ENCODE data around the gene APBA1. TPM values are rescaled to one million over a fixed set of nuclear protein-coding genes. Genes with fewer than 3 reads are reported as not detected.

APBA1 gene
- total and polyA plus RNA-seq, 2 of the 8 experiments (the other 6 are each of a cell fraction or from before 2014, with no cell fraction given), result 0.36 to 0.60 TPM

GRCh38 chr9:69719367-69719766 lies 47.2 kb upstream of the APBA1 start:
- FAIRE-seq (no peak), DNase-seq (ENCODE audit: low read depth in 1 of 2, low spot score in 2 of 2) (no peak)
- H3K4me3 ChIP-seq (ENCODE audit: extremely low read depth in 1 of 4, insufficient read depth in 2 of 4, low read depth in 3 of 4, low read length in 4 of 4), result no peak overlapping the region
- no peak overlapping the region for H3K9ac ChIP-seq (replicated peaks in 1 of 4; ENCODE audit: extremely low read depth in 1 of 4, low read depth in 3 of 4, low read length in 3 of 4)
- H3K4me1 ChIP-seq (replicated peaks in 1 of 4; ENCODE audit: control insufficient read depth in 3 of 4, insufficient read depth in 4 of 4, low read length in 3 of 4), result no peaks in the 10 kb centered on the region
- POLR2A ChIA-PET (ENCODE audit: partially characterized antibody), result interaction anchor here (1.3 kb wide), 1 partner anchor 26 kb away, joined by 3 read pairs; no protein-coding TSS in a partner anchor
- H3K56ac ChIP-seq (replicated peaks; ENCODE audit: insufficient read length, low read depth, low read length), result no peak overlapping the region
- H3K23me2 ChIP-seq (ENCODE audit: low read depth, low read length), result no peaks in the 10 kb centered on the region
- CTCF ChIA-PET (ENCODE audit: partially characterized antibody), result no interaction called here
- H4K5ac ChIP-seq (ENCODE audit: insufficient read length, low read depth, low read length), result no peak overlapping the region
- H3K27ac ChIP-seq (ENCODE audit: low read depth, low read length), result no peak overlapping the region
- no peak overlapping the region for H2AK5ac ChIP-seq (ENCODE audit: low read depth, low read length)
- H2BK20ac ChIP-seq (ENCODE audit: low read length), result no peak overlapping the region
- no peak for TF ChIP-seq E2F6 (IDR thresholded peaks at IDR 0.05)
- no peak for TF ChIP-seq PHF8 (conservative IDR thresholded peaks at IDR 0.05; ENCODE audit: low read depth, low read length)
- no peak for TF ChIP-seq POLR2A (IDR thresholded peaks at IDR 0.05; ENCODE audit: control extremely low read depth in 1 of 2, low read depth in 2 of 2, low read length in 2 of 2)
- TF ChIP-seq MAX (IDR thresholded peaks at IDR 0.05), result no peak
- TF ChIP-seq CBX8 (IDR thresholded peaks at IDR 0.05; ENCODE audit: borderline replicate concordance, low read depth, low read length), result no peak
- no peak for TF ChIP-seq GABPA (IDR thresholded peaks at IDR 0.05; ENCODE audit: borderline replicate concordance, insufficient read depth, low read length)
- TF ChIP-seq SIX5 (IDR thresholded peaks at IDR 0.05; ENCODE audit: low read depth, low read length), result no peak
- TF ChIP-seq EZH2 (IDR thresholded peaks at IDR 0.05; ENCODE audit: low read depth, low read length, severe bottlenecking), result no peak
- no peak for TF ChIP-seq SP2 (IDR thresholded peaks at IDR 0.05; ENCODE audit: low read length)
- H3K23ac ChIP-seq (ENCODE audit: insufficient read length), result no peak overlapping the region
- H2BK12ac ChIP-seq (ENCODE audit: low read depth, low read length), result no peak overlapping the region
- peaks cover 8 to 85% (median 33%) of the 10 kb centered on the region in 4 experiments for H3K36me3 ChIP-seq (ENCODE audit: control insufficient read depth in 2 of 4, insufficient read depth in 4 of 4, low read length in 3 of 4)
- no peak overlapping the region for H3K18ac ChIP-seq (ENCODE audit: extremely low read depth, low read length)
- H3K14ac ChIP-seq (ENCODE audit: insufficient read length), result no peak overlapping the region
- H4K20me1 ChIP-seq (replicated peaks in 1 of 2; ENCODE audit: control insufficient read depth in 1 of 2, insufficient read depth in 2 of 2, low read length in 2 of 2), result no peaks in the 10 kb centered on the region
- no peak overlapping the region for H3K4me2 ChIP-seq (ENCODE audit: insufficient read depth in 1 of 2, low read depth in 2 of 2, low read length in 2 of 2)
- no peaks in the 10 kb centered on the region for H3K79me2 ChIP-seq (ENCODE audit: control insufficient read depth in 1 of 2, insufficient read depth in 2 of 2, low read length in 2 of 2)
- no peak overlapping the region for H2BK120ac ChIP-seq (replicated peaks; ENCODE audit: low read depth, low read length)
- H3K79me1 ChIP-seq (ENCODE audit: low read depth, low read length), result no peaks in the 10 kb centered on the region
- no peak overlapping the region for H3K4ac ChIP-seq (replicated peaks; ENCODE audit: insufficient read length, low read depth, low read length)
- H3K9me3 ChIP-seq (ENCODE audit: insufficient read depth in 2 of 2, low read depth in 1 of 2, low read length in 1 of 2), result no peaks in the 10 kb centered on the region
- H2BK5ac ChIP-seq (ENCODE audit: low read depth, low read length), result no peak overlapping the region
- H2AFZ ChIP-seq (ENCODE audit: low read length), result no peak overlapping the region
- no peaks in the 10 kb centered on the region for H3K27me3 ChIP-seq (replicated peaks in 1 of 4; ENCODE audit: control insufficient read depth in 3 of 4, extremely low read depth in 1 of 4, insufficient read depth in 3 of 4, low read length in 3 of 4)
- H4K91ac ChIP-seq (replicated peaks; ENCODE audit: insufficient read length, low read length), result no peak overlapping the region
- no peak overlapping the region for H4K8ac ChIP-seq (ENCODE audit: extremely low read depth, insufficient read depth, low read length)
- no peak overlapping the region for H2BK15ac ChIP-seq (ENCODE audit: low read length)
- 97% methylated on average over 3 of the region's 3 CpGs; no CpG with 5 or more reads in 1 of the 2 experiments for WGBS, 2 experiments (ENCODE audit: extremely low coverage in 1 of 2, insufficient coverage in 1 of 2, insufficient read length in 1 of 2, insufficient replicate concordance in 2 of 2, low coverage in 1 of 2, low lambda C conversion rate in 2 of 2, missing lambda C conversion rate in 1 of 2)

Data from H1 (cell line).